Choroid plexus epithelial cell (primary cell): ENCODE results near the gene NCEH1.

Experiments
- DNase-seq: peaks from one replicate; pipeline ENCODE4 v3.0.0-alpha.2; 2010; ENCODE audit warnings: low read depth
- H3K4me3 ChIP-seq: 2 replicates; pipeline ENCODE4 v1.5.1; 2011; ENCODE audit warnings: low read depth, mild to moderate bottlenecking, control low read depth, low read length, moderate library complexity
- TF ChIP-seq, protein P1 (sequence below): conservative IDR thresholded peaks from 2 replicates; pipeline ENCODE4 v1.5.1; 2011; ENCODE audit warnings: low read depth, mild to moderate bottlenecking, control low read depth, inconsistent platforms, low read length, moderate library complexity

NCEH1 gene

DNA sequence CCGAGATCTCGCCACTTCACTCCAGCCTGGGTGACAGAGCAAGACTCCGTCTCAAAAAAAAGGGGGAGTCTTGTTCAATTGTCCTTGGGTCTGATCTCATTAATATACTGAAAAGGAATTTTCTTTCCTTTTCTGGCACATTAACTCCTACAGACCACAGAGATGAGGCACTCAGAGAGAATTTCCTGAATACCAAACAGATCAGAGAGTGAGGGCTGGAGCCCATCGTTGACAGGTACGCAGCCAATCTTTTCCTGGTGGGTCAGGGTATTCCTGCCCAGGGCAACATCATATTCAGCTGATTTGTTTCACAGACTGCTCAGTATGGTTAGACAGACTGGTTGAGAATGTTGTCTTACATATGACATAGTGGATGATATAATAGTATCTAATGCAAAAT, 104.8 kb downstream of the NCEH1 start:
- H3K4me3 ChIP-seq = no peak overlapping the region
- TF ChIP-seq, protein P1, sequence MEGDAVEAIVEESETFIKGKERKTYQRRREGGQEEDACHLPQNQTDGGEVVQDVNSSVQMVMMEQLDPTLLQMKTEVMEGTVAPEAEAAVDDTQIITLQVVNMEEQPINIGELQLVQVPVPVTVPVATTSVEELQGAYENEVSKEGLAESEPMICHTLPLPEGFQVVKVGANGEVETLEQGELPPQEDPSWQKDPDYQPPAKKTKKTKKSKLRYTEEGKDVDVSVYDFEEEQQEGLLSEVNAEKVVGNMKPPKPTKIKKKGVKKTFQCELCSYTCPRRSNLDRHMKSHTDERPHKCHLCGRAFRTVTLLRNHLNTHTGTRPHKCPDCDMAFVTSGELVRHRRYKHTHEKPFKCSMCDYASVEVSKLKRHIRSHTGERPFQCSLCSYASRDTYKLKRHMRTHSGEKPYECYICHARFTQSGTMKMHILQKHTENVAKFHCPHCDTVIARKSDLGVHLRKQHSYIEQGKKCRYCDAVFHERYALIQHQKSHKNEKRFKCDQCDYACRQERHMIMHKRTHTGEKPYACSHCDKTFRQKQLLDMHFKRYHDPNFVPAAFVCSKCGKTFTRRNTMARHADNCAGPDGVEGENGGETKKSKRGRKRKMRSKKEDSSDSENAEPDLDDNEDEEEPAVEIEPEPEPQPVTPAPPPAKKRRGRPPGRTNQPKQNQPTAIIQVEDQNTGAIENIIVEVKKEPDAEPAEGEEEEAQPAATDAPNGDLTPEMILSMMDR = no peak
- peak; percentile 84 for DNase-seq

DNA sequence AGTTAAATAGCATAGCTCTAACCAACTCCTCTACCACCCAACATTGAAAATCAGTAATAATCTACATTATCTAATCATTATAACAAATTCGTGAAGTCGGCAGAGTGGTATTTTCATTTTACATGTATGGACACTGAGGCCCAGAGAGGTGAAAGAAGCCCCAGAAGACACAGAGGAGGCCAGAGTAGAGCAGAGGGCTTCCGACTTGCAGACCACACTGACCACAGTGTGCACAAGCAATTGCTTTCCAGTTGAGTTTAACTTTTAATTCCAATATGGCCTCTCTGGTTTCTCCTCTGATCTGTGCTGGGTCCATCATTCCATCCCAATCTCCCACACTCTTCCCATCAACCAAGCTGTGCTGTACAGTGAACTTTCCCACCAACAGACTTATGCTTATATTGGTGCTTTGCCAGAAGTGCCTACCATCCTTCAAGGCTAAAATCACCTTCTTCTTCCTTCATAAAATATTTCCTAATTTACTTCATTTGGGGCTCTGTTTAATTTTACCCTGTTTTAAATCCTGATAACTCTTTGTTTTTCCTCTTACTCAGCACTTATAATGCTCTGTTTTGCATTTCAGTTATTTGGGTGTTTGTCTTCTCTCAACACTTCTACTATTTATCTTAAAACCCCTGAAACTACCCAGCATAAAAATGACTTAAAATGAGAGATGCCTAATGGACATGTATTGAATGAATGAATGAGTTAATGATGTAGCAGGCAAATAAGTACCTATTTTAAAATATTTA, 105.8 kb downstream of the NCEH1 start:
- TF ChIP-seq, protein P1 = no peak
- no peak overlapping the region for H3K4me3 ChIP-seq
- DNase-seq = no peak

DNA sequence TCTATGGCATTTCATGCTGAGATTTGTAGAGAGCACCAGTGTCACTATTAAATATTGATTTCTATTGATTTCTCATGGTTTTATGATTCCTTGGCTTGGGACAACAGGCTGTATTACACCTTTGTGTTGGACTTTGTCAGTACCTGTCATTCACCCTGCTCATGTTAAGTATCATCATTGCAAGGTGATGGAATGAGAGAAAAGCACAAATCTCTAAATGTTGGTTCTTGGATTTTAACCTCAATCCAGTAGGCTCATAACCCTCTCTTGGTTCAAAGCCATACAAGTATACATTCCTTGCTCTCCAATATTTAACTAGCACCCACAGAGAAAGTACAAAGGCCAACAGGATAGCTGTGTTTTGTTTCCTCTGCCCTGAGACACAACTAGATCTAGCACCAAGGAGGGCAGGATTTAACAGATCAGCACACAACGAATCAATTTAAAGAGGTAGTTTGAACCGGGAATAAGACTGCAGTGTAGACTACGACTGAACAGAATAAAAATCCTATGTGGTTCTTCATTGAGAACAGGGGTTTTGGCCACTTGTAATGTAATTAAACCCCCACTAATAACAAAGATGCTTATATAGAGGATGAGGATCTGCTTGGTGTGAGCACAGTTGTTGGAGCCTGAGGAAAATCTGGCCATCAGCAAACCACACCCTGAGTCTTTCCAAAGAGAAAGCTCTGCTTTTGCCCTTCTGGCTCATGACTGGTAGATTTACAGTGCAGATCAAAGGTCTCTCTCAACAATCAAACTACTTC, 109.6 kb downstream of the NCEH1 start:
- no peak overlapping the region for H3K4me3 ChIP-seq
- TF ChIP-seq, protein P1 = no peak
- no peak for DNase-seq

DNA sequence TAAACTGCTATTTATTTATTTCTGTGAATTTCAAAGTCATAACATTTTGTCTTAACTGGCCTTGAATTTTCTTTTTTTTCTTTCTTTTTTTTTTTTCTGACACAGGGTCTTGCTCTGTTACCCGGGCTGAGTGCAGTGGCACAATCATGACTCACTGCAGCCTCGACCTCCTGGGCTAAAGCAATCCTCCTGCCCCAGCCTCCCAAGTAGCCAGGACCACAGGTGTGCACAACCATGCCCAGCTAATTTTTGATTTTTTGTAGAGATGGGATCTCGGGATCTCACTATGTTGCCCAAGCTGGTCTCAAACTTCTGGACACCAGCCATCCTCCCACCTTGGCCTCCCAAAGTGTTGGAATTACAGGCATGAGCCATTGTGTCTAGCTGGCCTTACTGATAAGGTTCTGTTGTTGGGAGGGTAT, 110.2 kb downstream of the NCEH1 start:
- TF ChIP-seq, protein P1 = no peak
- no peak overlapping the region for H3K4me3 ChIP-seq
- DNase-seq = no peak

DNA sequence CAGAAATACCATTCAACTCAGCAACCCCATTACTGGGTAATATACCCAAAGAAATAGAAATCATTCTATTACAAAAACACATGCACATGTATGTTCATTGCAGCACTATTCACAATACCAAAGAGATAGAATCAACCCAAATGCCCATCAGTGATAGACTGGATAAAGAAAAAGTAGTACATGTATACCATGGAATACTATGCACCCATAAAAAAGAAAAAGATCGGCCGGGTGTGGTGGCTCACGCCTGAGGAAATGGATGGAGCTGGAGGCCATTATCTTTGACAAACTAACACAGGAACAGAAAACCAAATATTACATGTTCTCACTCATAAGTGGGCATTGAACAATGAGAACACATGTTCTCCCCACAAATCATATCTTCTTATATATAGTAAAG, 112.0 kb downstream of the NCEH1 start:
- TF ChIP-seq, protein P1 = no peak
- DNase-seq = no peak
- no peak overlapping the region for H3K4me3 ChIP-seq

DNA sequence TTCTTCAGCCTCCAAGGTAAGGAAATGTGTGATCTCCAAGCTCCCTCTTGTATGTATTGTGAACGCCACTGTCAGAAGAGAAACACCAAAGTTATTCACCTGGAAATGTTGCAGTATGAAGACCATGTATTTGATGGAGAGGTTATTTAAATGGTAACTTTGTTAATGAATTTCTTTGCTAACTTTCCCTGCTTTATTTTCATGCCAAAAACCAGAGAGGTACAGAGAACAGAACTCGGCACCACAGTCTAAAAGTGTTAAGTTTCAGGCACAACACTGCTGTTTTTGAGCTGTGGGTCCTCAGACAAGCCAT, 114.5 kb downstream of the NCEH1 start:
- TF ChIP-seq, protein P1 = no peak
- DNase-seq = no peak
- no peak overlapping the region for H3K4me3 ChIP-seq
